IgD-negative memory B cell (primary cell): ENCODE results near the gene PET117. TPM values are rescaled to one million over a fixed set of nuclear protein-coding genes. Genes with fewer than 3 reads are reported as not detected.
"Not testable (repeated sequence)": the region's sequence is repeated elsewhere in the genome, so short reads cannot be mapped to it uniquely, and the experiment has no call there.

ENCODE experiments used
- H3K27ac Mint-ChIP-seq, 3 donors: one replicate each; pipeline ENCODE4 v1.8.0; 2020 to 2022; ENCODE audit warnings: mild to moderate bottlenecking in 3 of 3, mixed read lengths in 3 of 3, moderate library complexity in 1 of 3
- H3K27me3 Mint-ChIP-seq: one replicate; pipeline ENCODE4 v1.8.0; 2021; ENCODE audit warnings: mixed read lengths
- H3K36me3 Mint-ChIP-seq: one replicate; pipeline ENCODE4 v1.8.0; 2020; ENCODE audit warnings: mild to moderate bottlenecking, mixed read lengths
- H3K4me1 Mint-ChIP-seq, 3 donors: one replicate each; pipeline ENCODE4 v1.8.0; 2020 to 2022; ENCODE audit warnings: mixed read lengths in 3 of 3, mild to moderate bottlenecking in 1 of 3
- H3K4me3 Mint-ChIP-seq, 4 donors: one replicate each; pipeline ENCODE4 v1.8.0; 2020 to 2022; ENCODE audit warnings: mild to moderate bottlenecking in 4 of 4, mixed read lengths in 4 of 4, moderate library complexity in 3 of 4
- H3K9me3 Mint-ChIP-seq, 3 donors: one replicate each; pipeline ENCODE4 v1.8.0; 2020 to 2021; ENCODE audit warnings: mixed read lengths in 3 of 3, mild to moderate bottlenecking in 1 of 3
- polyA plus RNA-seq: library from polyadenylated mRNA; unstranded; fragments of 300-500 nt; fragmentation: Illumina TruSeq; gene quantifications from one replicate; pipeline ENCODE4 v1.2.3, GENCODE V29; 2021

The PET117 gene
- 24.3 TPM for polyA plus RNA-seq

GRCh38 chr20:18137412-18138265 lies at the start of gene PET117, which contains the start of gene KAT14:
Gene PET117 (plus strand): TSS chr20:18137863. CDS start chr20:18137956, 93 bp downstream.
Gene KAT14 (plus strand): TSS chr20:18137863. CDS start chr20:18142661, 4,798 bp downstream.
- Mint-ChIP-seq H3K27me3 (peaks cover 3% of the 10 kb centered on the region), H3K9me3 (no peaks in the 10 kb centered on the region), H3K36me3 (no peaks in the 10 kb centered on the region), H3K27ac (peak within 1 kb of the TSS; percentile 89 to 94 (median 94)), H3K4me3 (peak within 1 kb of the TSS; percentile 87 to 98 (median 95)), H3K4me1 (peaks cover 24 to 31% (median 26%) of the 10 kb centered on the region in 3 donors)

GRCh38 chr20:18088298-18088697 lies 49.4 kb upstream of the PET117 start:
- H3K9me3 Mint-ChIP-seq, H3K4me1 Mint-ChIP-seq, H3K27ac Mint-ChIP-seq, H3K27me3 Mint-ChIP-seq, H3K4me3 Mint-ChIP-seq, H3K36me3 Mint-ChIP-seq: not testable (repeated sequence)

- not testable (repeated sequence) for H3K27ac Mint-ChIP-seq, H3K36me3 Mint-ChIP-seq, H3K4me1 Mint-ChIP-seq, H3K9me3 Mint-ChIP-seq, H3K4me3 Mint-ChIP-seq, H3K27me3 Mint-ChIP-seq
Observed at GRCh38 chr20:18088841-18089240, 48.8 kb upstream of the PET117 start.

GRCh38 chr20:18090044-18090443 lies 47.6 kb upstream of the PET117 start:
- H3K27me3 Mint-ChIP-seq = peaks cover 6% of the 10 kb centered on the region
- no peak overlapping the region for H3K27ac Mint-ChIP-seq
- peaks cover 0 to 2% (median 0%) of the 10 kb centered on the region in 3 donors for H3K9me3 Mint-ChIP-seq
- no peak overlapping the region for H3K4me3 Mint-ChIP-seq
- H3K36me3 Mint-ChIP-seq = peaks cover 2% of the 10 kb centered on the region
- H3K4me1 Mint-ChIP-seq = no peaks in the 10 kb centered on the region

GRCh38 chr20:18090477-18090876 lies 47.2 kb upstream of the PET117 start:
- peaks cover 0 to 2% (median 0%) of the 10 kb centered on the region in 3 donors for H3K9me3 Mint-ChIP-seq
- H3K27ac Mint-ChIP-seq = no peak overlapping the region
- no peak overlapping the region for H3K4me3 Mint-ChIP-seq
- H3K4me1 Mint-ChIP-seq = no peaks in the 10 kb centered on the region
- peaks cover 2% of the 10 kb centered on the region for H3K36me3 Mint-ChIP-seq
- H3K27me3 Mint-ChIP-seq = peaks cover 6% of the 10 kb centered on the region

GRCh38 chr20:18091623-18092022 lies 46.0 kb upstream of the PET117 start:
- Mint-ChIP-seq H3K9me3 (no peaks in the 10 kb centered on the region), H3K36me3 (peaks cover 2% of the 10 kb centered on the region), H3K27me3 (peaks cover 6% of the 10 kb centered on the region), H3K27ac (no peak overlapping the region), H3K4me1 (no peaks in the 10 kb centered on the region), H3K4me3 (no peak overlapping the region)

GRCh38 chr20:18092890-18093289 lies 44.8 kb upstream of the PET117 start:
- Mint-ChIP-seq H3K36me3 (peaks cover 2% of the 10 kb centered on the region), H3K9me3 (no peaks in the 10 kb centered on the region), H3K27me3 (peaks cover 6% of the 10 kb centered on the region), H3K4me1 (no peaks in the 10 kb centered on the region), H3K4me3 (no peak overlapping the region), H3K27ac (no peak overlapping the region)

GRCh38 chr20:18093388-18093787 lies 44.3 kb upstream of the PET117 start:
- H3K27ac Mint-ChIP-seq = no peak overlapping the region
- peaks cover 8% of the 10 kb centered on the region for H3K27me3 Mint-ChIP-seq
- no peaks in the 10 kb centered on the region for H3K4me1 Mint-ChIP-seq
- peak overlapping the region in 1 of 4 donors; percentile 12 for H3K4me3 Mint-ChIP-seq
- H3K36me3 Mint-ChIP-seq = peaks cover 2% of the 10 kb centered on the region
- H3K9me3 Mint-ChIP-seq = no peaks in the 10 kb centered on the region

- H3K27me3 Mint-ChIP-seq = peaks cover 9% of the 10 kb centered on the region
- no peak overlapping the region for H3K4me3 Mint-ChIP-seq
- peaks cover 0 to 2% (median 1%) of the 10 kb centered on the region in 3 donors for H3K9me3 Mint-ChIP-seq
- peaks cover 2% of the 10 kb centered on the region for H3K36me3 Mint-ChIP-seq
- H3K27ac Mint-ChIP-seq = no peak overlapping the region
- H3K4me1 Mint-ChIP-seq = no peaks in the 10 kb centered on the region
Observed at GRCh38 chr20:18094191-18094590, 43.5 kb upstream of the PET117 start.

GRCh38 chr20:18100569-18100968 lies 37.1 kb upstream of the PET117 start:
- H3K27me3 Mint-ChIP-seq, H3K27ac Mint-ChIP-seq, H3K4me3 Mint-ChIP-seq, H3K4me1 Mint-ChIP-seq, H3K36me3 Mint-ChIP-seq, H3K9me3 Mint-ChIP-seq: not testable (repeated sequence)

GRCh38 chr20:18101125-18101810 lies 36.4 kb upstream of the PET117 start:
- H3K9me3 Mint-ChIP-seq = peaks cover 0 to 2% (median 1%) of the 10 kb centered on the region in 3 donors
- H3K27ac Mint-ChIP-seq = no peak overlapping the region
- peaks cover 7% of the 10 kb centered on the region for H3K27me3 Mint-ChIP-seq
- H3K4me3 Mint-ChIP-seq = no peak overlapping the region
- H3K36me3 Mint-ChIP-seq = no peaks in the 10 kb centered on the region
- H3K4me1 Mint-ChIP-seq = no peaks in the 10 kb centered on the region

- Mint-ChIP-seq H3K4me3 (no peak overlapping the region), H3K36me3 (no peaks in the 10 kb centered on the region), H3K9me3 (peaks cover 3 to 8% (median 5%) of the 10 kb centered on the region in 3 donors), H3K27me3 (peaks cover 4% of the 10 kb centered on the region), H3K4me1 (no peaks in the 10 kb centered on the region), H3K27ac (no peak overlapping the region)
Observed at GRCh38 chr20:18103497-18103896, 34.2 kb upstream of the PET117 start.

- Mint-ChIP-seq H3K36me3 (no peaks in the 10 kb centered on the region), H3K4me1 (no peaks in the 10 kb centered on the region), H3K27me3 (no peaks in the 10 kb centered on the region), H3K9me3 (peaks cover 5 to 14% (median 7%) of the 10 kb centered on the region in 3 donors), H3K4me3 (no peak overlapping the region), H3K27ac (no peak overlapping the region)
Observed at GRCh38 chr20:18108326-18108725, 29.3 kb upstream of the PET117 start.

GRCh38 chr20:18128574-18128973 lies 9.1 kb upstream of the PET117 start:
- H3K9me3 Mint-ChIP-seq, H3K36me3 Mint-ChIP-seq, H3K27ac Mint-ChIP-seq, H3K4me3 Mint-ChIP-seq, H3K4me1 Mint-ChIP-seq: not testable (repeated sequence)
- peaks cover 13% of the 10 kb centered on the region for H3K27me3 Mint-ChIP-seq

- Mint-ChIP-seq H3K4me3 (peak overlapping the region in 1 of 4 donors; percentile 59), H3K27ac (no peak overlapping the region), H3K9me3 (peaks cover 0 to 1% (median 0%) of the 10 kb centered on the region in 3 donors), H3K27me3 (peaks cover 7% of the 10 kb centered on the region), H3K4me1 (peaks cover 8 to 10% (median 9%) of the 10 kb centered on the region in 3 donors), H3K36me3 (peaks cover 1% of the 10 kb centered on the region)
Observed at GRCh38 chr20:18132663-18133062, 5.0 kb upstream of the PET117 start.
